A375 (cell line): ENCODE data around the gene ACTR10. TPM values are rescaled to one million over a fixed set of nuclear protein-coding genes. Genes with fewer than 3 reads are reported as not detected.

ENCODE experiments used
- small RNA-seq: library from RNA; depleted of rRNA; stranded (forward); fragments of <200 nt; gene quantifications from one replicate; pipeline ENCODE3, GENCODE V24; 2014
- total RNA-seq: library from RNA; depleted of rRNA; stranded (reverse); fragments of >200 nt; shearing (Covaris generic); gene quantifications from 2 replicates; pipeline ENCODE4 v1.2.3, GENCODE V29; 2014; rRNA removed

The ACTR10 gene
- 23.7 and 27.1 TPM in 2 replicates for total RNA-seq

DNA sequence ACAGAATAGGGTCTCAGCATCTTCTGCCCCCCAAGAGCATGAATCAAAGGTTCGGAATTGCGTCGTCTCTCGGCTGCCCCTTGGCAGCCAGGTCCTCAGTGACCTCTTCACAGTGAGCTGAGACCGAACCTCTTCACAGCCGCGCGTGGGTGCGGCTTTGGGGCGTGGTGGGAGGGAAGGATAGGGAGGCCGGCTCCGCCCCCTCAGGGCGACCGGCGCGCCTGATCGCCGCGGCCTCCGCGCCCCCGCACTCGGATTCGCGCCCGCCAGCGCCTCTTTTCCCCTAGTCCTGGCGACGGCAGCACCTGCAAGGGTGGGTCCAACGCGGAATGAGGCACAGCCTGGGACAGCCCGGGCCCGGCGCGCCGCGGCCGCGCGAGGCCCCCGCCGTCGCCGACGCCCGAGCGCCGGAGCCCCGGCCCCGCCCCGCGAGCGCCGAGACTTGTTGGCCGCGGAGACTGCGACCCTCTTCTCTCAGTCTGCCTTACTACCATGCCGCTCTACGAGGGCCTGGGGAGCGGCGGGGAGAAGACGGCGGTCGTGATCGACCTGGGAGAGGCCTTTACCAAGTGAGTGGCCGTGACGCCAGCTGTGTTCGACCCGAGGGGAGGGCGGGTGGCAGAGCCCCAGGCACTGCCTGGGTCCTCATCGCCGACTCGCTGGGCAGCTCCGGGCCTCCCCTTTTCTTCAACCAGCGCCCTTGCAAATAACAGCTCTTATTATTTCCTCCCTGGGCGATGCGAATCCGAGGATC, at the start of gene ACTR10:
Gene ACTR10, plus strand, starts transcription at position 424 of the 754 bp plus-strand sequence. Its CDS starts 69 bp downstream, at position 493.

GRCh38 chr14:58152014-58152857, 47.7 kb upstream of the ACTR10 start, which contains the start of gene ARMH4:
ARMH4 (minus strand) TSS chr14:58152213; CDS start chr14:58139358, 12,855 bp downstream.

DNA sequence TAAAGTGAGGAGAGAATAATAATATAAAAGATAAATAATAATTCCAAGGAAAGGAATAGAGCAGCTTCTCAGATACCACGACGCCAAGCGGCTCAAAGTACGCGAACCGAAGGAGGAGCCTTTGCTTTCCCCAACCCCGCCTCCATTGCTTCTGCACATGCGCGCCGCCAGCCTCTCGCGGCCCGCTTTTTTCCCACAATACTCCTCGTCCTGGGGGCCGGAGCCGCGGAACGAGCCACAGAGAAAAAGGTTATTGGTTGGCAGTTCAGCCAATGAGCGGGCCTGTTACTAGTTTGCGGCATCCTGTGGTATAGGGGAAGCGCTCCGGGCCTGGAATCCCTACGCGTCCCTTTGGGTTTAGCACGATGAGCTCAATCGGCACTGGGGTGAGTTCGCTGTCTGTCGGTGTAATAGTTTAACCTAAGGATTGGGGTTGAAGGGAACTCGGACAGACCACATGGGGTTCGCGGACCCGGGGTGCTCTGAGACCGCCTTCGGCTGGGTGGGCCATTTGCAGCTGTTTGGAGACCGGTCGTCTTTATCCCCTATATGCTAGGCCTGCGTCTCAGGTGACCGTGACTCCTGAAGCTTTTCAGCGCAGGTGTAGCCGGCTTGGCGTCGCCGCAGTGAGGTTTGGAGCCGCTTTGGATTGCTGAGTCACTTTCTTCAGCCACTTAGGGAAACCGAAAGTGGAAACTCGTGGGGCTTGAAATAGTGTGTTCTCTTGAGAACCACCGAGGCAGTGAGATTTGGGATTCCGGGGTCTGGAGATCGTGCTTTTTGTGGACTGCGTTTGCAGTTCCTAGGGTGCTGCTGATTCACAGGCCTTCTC, 44.8 kb downstream of the ACTR10 start, which contains the start of gene PSMA3:
Gene PSMA3, plus strand, starts transcription at position 288 of the 832 bp plus-strand sequence. Its CDS starts 78 bp downstream, at position 366.

Small RNA genes within 50 kb of the gene (small RNA-seq; reads per million reads assigned to genes)
- gene RN7SL598P, result not detected

Other genes with a start within 250 kb of the ACTR10 start
- 0.03 TPM in 1 of 2 replicates, not detected in the other for gene ARMH4, start 47.9 kb upstream of the ACTR10 start, total RNA-seq
- gene PSMA3, start 44.7 kb downstream of the ACTR10 start, total RNA-seq, result 80.1 and 104 TPM in 2 replicates
- 2.2 and 5.1 TPM in 2 replicates for gene ARID4A, start 98.4 kb downstream of the ACTR10 start, total RNA-seq
- gene TOMM20L, start 195.8 kb downstream of the ACTR10 start, total RNA-seq, result not detected in 2 replicates
- gene TIMM9, start 227.4 kb downstream of the ACTR10 start, total RNA-seq, result 18.6 and 29.3 TPM in 2 replicates
- gene KIAA0586, start 227.6 kb downstream of the ACTR10 start, total RNA-seq, result 21.6 and 28.9 TPM in 2 replicates